IPS-18a (cell line): ENCODE measurements around the gene PPFIA2.

Experiments used
- H3K27ac ChIP-seq: one replicate; pipeline ENCODE4 v1.5.1; 2013; ENCODE audit warnings: low read length
- H3K27me3 ChIP-seq: one replicate; pipeline ENCODE4 v1.6.1; 2013; ENCODE audit warnings: mild to moderate bottlenecking, low read length; ENCODE audit not compliant: control insufficient read depth, insufficient read depth
- H3K36me3 ChIP-seq: one replicate; pipeline ENCODE4 v1.6.1; 2013; ENCODE audit warnings: low read depth, low read length; ENCODE audit not compliant: control insufficient read depth
- H3K4me1 ChIP-seq: one replicate; pipeline ENCODE4 v1.6.1; 2013; ENCODE audit warnings: low read depth, low read length; ENCODE audit not compliant: control insufficient read depth
- H3K4me3 ChIP-seq: one replicate; pipeline ENCODE4 v1.5.1; 2013; ENCODE audit warnings: low read length
- H3K9ac ChIP-seq: one replicate; pipeline ENCODE4 v1.6.1; 2013; ENCODE audit warnings: mild to moderate bottlenecking, low read length, moderate library complexity
- H3K9me3 ChIP-seq: one replicate; pipeline ENCODE4 v1.6.1; 2013; ENCODE audit warnings: low read depth, low read length; ENCODE audit not compliant: control insufficient read depth

PPFIA2 gene

DNA sequence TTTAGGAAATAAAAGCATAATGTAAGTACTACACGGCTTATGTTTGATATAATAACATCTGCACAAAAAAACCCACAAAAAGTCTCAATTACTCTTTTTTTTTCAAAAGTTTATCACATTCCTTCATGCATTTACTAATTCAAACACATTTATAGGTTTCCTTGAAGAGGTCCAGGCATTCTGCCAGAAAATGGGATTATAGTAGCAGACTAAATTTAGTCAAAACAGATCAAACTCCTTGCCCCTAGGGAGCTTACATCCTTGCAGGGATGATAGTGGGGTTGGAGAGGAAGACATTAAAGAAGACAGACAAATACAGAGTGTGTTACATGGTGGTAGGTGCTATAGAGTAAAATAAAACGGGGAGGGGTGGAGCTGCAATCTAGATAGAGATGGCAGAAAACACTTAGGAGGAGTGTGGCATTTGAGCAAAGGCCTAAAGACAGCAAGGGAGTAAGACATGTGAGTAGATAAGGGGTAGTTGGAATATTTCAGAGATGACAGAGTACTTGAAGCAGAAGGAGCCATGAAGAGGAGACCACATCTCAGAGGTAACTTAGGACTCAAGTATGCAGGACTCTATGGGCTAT is 266.9 kb downstream of the PPFIA2 start:
- Histone ChIP-seq H3K27me3 (no peaks in the 10 kb centered on the region), H3K27ac (no peak overlapping the region), H3K9me3 (no peaks in the 10 kb centered on the region), H3K36me3 (no peaks in the 10 kb centered on the region), H3K4me1 (no peaks in the 10 kb centered on the region), H3K9ac (no peak overlapping the region), H3K4me3 (no peak overlapping the region)

DNA sequence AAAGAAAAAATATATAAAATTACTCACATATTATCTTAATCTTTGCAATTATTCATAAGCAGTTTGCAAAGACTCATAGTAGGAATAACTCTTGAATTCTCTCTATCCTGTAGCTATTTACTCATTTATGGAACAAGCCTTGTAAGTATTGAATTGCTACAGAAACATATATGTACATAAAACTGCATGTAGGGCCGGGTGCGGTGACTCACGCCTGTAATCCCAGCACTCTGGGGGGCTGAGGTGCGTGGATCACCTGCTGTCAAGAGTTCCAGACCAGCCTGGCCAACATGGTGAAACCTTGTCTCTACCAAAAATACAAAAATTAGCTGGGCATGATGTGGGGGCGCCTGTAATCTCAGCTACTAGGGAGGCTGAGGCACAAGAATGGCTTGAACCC is 286.2 kb downstream of the PPFIA2 start:
- Histone ChIP-seq H3K36me3 (no peaks in the 10 kb centered on the region), H3K4me1 (no peaks in the 10 kb centered on the region), H3K4me3 (no peak overlapping the region), H3K27ac (no peak overlapping the region), H3K9me3 (no peaks in the 10 kb centered on the region), H3K9ac (no peak overlapping the region), H3K27me3 (no peaks in the 10 kb centered on the region)

- Histone ChIP-seq H3K4me3 (no peak overlapping the region), H3K36me3 (no peaks in the 10 kb centered on the region), H3K27me3 (no peaks in the 10 kb centered on the region), H3K27ac (no peak overlapping the region), H3K9ac (no peak overlapping the region), H3K9me3 (no peaks in the 10 kb centered on the region), H3K4me1 (no peaks in the 10 kb centered on the region)
These were observed 288.2 kb downstream of the PPFIA2 start for GRCh38 chr12:81470923-81471322.

GRCh38 chr12:81468206-81468605 is 290.9 kb downstream of the PPFIA2 start:
- H3K36me3 ChIP-seq: no peaks in the 10 kb centered on the region
- no peak overlapping the region for H3K9ac ChIP-seq
- H3K9me3 ChIP-seq: no peaks in the 10 kb centered on the region
- H3K4me1 ChIP-seq: no peaks in the 10 kb centered on the region
- no peak overlapping the region for H3K27ac ChIP-seq
- H3K27me3 ChIP-seq: no peaks in the 10 kb centered on the region
- no peak overlapping the region for H3K4me3 ChIP-seq

DNA sequence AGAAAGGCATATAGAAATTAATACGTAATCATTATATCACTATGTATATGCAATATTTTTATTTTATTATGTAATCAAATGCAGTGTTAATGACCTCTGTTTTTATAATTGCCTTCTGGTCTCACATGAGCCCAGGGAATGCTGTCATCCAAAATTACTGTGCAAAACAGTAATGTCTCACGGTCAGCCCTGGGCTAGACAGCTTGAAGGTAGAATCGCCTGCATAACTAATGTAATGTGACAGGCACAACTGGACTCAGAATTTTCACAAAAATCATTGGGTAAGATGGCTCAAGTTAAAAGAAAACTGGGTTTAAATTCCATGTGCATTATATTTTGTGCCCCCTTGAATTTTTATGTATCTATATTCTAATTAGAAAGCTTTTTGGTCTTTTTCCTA is 293.3 kb downstream of the PPFIA2 start:
- Histone ChIP-seq H3K27ac (no peak overlapping the region), H3K4me1 (no peaks in the 10 kb centered on the region), H3K36me3 (no peaks in the 10 kb centered on the region), H3K9me3 (no peaks in the 10 kb centered on the region), H3K27me3 (no peaks in the 10 kb centered on the region), H3K9ac (no peak overlapping the region), H3K4me3 (no peak overlapping the region)

- Histone ChIP-seq H3K9ac (no peak overlapping the region), H3K9me3 (no peaks in the 10 kb centered on the region), H3K4me1 (no peaks in the 10 kb centered on the region), H3K36me3 (no peaks in the 10 kb centered on the region), H3K4me3 (no peak overlapping the region), H3K27ac (no peak overlapping the region), H3K27me3 (no peaks in the 10 kb centered on the region)
These were observed 294.0 kb downstream of the PPFIA2 start for GRCh38 chr12:81465191-81465590.

- Histone ChIP-seq H3K4me3 (no peak overlapping the region), H3K27ac (no peak overlapping the region), H3K27me3 (no peaks in the 10 kb centered on the region), H3K4me1 (no peaks in the 10 kb centered on the region), H3K9ac (no peak overlapping the region), H3K9me3 (no peaks in the 10 kb centered on the region), H3K36me3 (no peaks in the 10 kb centered on the region)
These were observed 298.0 kb downstream of the PPFIA2 start for GRCh38 chr12:81461163-81461562.

- Histone ChIP-seq H3K27me3 (no peaks in the 10 kb centered on the region), H3K9me3 (no peaks in the 10 kb centered on the region), H3K4me3 (no peak overlapping the region), H3K36me3 (no peaks in the 10 kb centered on the region), H3K9ac (no peak overlapping the region), H3K27ac (no peak overlapping the region), H3K4me1 (no peaks in the 10 kb centered on the region)
These were observed 308.0 kb downstream of the PPFIA2 start for GRCh38 chr12:81450920-81451739.

- no peak overlapping the region for H3K27ac ChIP-seq
- H3K9me3 ChIP-seq: no peaks in the 10 kb centered on the region
- H3K27me3 ChIP-seq: no peaks in the 10 kb centered on the region
- no peak overlapping the region for H3K9ac ChIP-seq
- no peak overlapping the region for H3K4me3 ChIP-seq
- H3K36me3 ChIP-seq: no peaks in the 10 kb centered on the region
- H3K4me1 ChIP-seq: no peaks in the 10 kb centered on the region
These were observed 317.5 kb downstream of the PPFIA2 start for GRCh38 chr12:81441629-81442028.

DNA sequence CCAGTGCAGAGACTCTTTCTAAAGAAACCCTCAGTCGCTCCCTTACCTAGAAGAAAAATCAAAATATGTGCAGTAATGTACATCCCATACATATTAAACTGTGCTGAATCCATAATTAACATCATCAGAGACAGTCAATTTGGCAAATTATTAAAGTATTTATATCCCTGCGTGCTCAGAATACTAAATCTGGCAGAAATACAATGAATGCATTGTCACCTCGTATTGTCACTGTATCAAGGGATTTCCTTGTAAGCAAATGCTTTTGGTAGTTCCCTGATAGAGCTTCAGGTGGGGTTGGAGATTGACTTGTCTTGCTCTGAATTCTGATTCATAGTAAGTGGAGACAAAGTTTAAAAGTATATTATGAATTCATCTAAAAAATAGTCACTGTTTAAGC is 319.1 kb downstream of the PPFIA2 start:
- no peaks in the 10 kb centered on the region for H3K4me1 ChIP-seq

GRCh38 chr12:81439344-81439743 is 319.8 kb downstream of the PPFIA2 start:
- Histone ChIP-seq H3K4me1 (no peaks in the 10 kb centered on the region), H3K9me3 (no peaks in the 10 kb centered on the region), H3K9ac (no peak overlapping the region), H3K27me3 (no peaks in the 10 kb centered on the region), H3K4me3 (no peak overlapping the region), H3K36me3 (no peaks in the 10 kb centered on the region), H3K27ac (no peak overlapping the region)

More for the DNA sequence above, 319.1 kb downstream of the PPFIA2 start:
- Histone ChIP-seq H3K9me3 (no peaks in the 10 kb centered on the region), H3K27ac (no peak overlapping the region), H3K4me3 (no peak overlapping the region), H3K27me3 (no peaks in the 10 kb centered on the region), H3K36me3 (no peaks in the 10 kb centered on the region), H3K9ac (no peak overlapping the region)

DNA sequence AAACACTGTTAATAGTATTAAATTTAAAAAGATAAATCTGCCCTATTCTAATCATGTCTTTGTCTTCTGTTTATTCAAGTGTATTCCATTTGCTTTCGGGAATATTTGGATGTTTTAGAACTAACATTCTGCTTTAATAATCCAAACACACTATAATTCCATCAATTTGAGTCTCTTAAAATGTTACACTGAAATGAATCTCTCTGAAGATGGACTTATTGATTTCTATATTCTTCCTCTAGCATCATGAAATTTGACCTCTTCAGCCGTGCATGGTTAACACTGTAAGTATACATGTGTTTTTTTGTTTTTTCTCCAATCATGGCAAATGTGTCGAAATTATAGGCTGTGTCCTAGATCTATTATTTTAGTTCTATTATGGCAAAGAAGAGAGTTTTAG is 342.1 kb downstream of the PPFIA2 start:
- Histone ChIP-seq H3K27me3 (no peaks in the 10 kb centered on the region), H3K9ac (no peak overlapping the region), H3K9me3 (no peaks in the 10 kb centered on the region), H3K4me3 (no peak overlapping the region), H3K36me3 (no peaks in the 10 kb centered on the region), H3K27ac (no peak overlapping the region), H3K4me1 (no peaks in the 10 kb centered on the region)
